ENCODE data around the gene NUSAP1.

NUSAP1 gene

GRCh38 chr15:41332194-41333025 lies at the start of gene NUSAP1, which contains the start of gene OIP5:
NUSAP1 (plus strand) TSS chr15:41332881; CDS start chr15:41332958, 77 bp downstream.
OIP5 (minus strand) TSS chr15:41332591; CDS start chr15:41332561, 30 bp downstream.
- TF ChIP-seq GATA2 (IDR thresholded peaks at IDR 0.05; ENCODE audit: low read depth, low read length): no peak
- no peak for TF ChIP-seq GATA3 (IDR thresholded peaks at IDR 0.05; ENCODE audit: low read depth, low read length)

GRCh38 chr15:41283653-41284426 lies 48.8 kb upstream of the NUSAP1 start:
- no peak for TF ChIP-seq GATA3 (IDR thresholded peaks at IDR 0.05; ENCODE audit: low read depth, low read length)
- no peak for TF ChIP-seq GATA2 (IDR thresholded peaks at IDR 0.05; ENCODE audit: low read depth, low read length)

- peak; percentile 66 for TF ChIP-seq GATA2 (IDR thresholded peaks at IDR 0.05; ENCODE audit: low read depth, low read length)
- no peak; the same call in 1 of the 2 replicates for TF ChIP-seq GATA3 (IDR thresholded peaks at IDR 0.05; ENCODE audit: low read depth, low read length)
Measured at GRCh38 chr15:41284427-41285177, 48.1 kb upstream of the NUSAP1 start.

GRCh38 chr15:41285285-41285684 lies 47.4 kb upstream of the NUSAP1 start:
- TF ChIP-seq GATA2 (IDR thresholded peaks at IDR 0.05; ENCODE audit: low read depth, low read length): no peak
- no peak for TF ChIP-seq GATA3 (IDR thresholded peaks at IDR 0.05; ENCODE audit: low read depth, low read length)

- no peak for TF ChIP-seq GATA2 (IDR thresholded peaks at IDR 0.05; ENCODE audit: low read depth, low read length)
- no peak for TF ChIP-seq GATA3 (IDR thresholded peaks at IDR 0.05; ENCODE audit: low read depth, low read length)
Measured at GRCh38 chr15:41286665-41287333, 45.9 kb upstream of the NUSAP1 start.

GRCh38 chr15:41288464-41288863 lies 44.2 kb upstream of the NUSAP1 start:
- TF ChIP-seq GATA3 (IDR thresholded peaks at IDR 0.05; ENCODE audit: low read depth, low read length): no peak
- no peak for TF ChIP-seq GATA2 (IDR thresholded peaks at IDR 0.05; ENCODE audit: low read depth, low read length)

- no peak for TF ChIP-seq GATA3 (IDR thresholded peaks at IDR 0.05; ENCODE audit: low read depth, low read length)
Measured at GRCh38 chr15:41289953-41290352, 42.7 kb upstream of the NUSAP1 start.

- TF ChIP-seq GATA2 (IDR thresholded peaks at IDR 0.05; ENCODE audit: low read depth, low read length) (no peak), GATA3 (IDR thresholded peaks at IDR 0.05; ENCODE audit: low read depth, low read length) (no peak)
Measured at GRCh38 chr15:41291065-41291631, 41.5 kb upstream of the NUSAP1 start.

- TF ChIP-seq GATA3 (IDR thresholded peaks at IDR 0.05; ENCODE audit: low read depth, low read length) (no peak), GATA2 (IDR thresholded peaks at IDR 0.05; ENCODE audit: low read depth, low read length) (no peak)
Measured at GRCh38 chr15:41292521-41292920, 40.2 kb upstream of the NUSAP1 start.

GRCh38 chr15:41301587-41301986 lies 31.1 kb upstream of the NUSAP1 start:
- TF ChIP-seq GATA3 (IDR thresholded peaks at IDR 0.05; ENCODE audit: low read depth, low read length): no peak
- no peak for TF ChIP-seq GATA2 (IDR thresholded peaks at IDR 0.05; ENCODE audit: low read depth, low read length)

GRCh38 chr15:41304149-41304770 lies 28.4 kb upstream of the NUSAP1 start:
- TF ChIP-seq GATA2 (IDR thresholded peaks at IDR 0.05; ENCODE audit: low read depth, low read length) (no peak), GATA3 (IDR thresholded peaks at IDR 0.05; ENCODE audit: low read depth, low read length) (no peak)

GRCh38 chr15:41307679-41308078 lies 25.0 kb upstream of the NUSAP1 start:
- no peak for TF ChIP-seq GATA2 (IDR thresholded peaks at IDR 0.05; ENCODE audit: low read depth, low read length)
- no peak for TF ChIP-seq GATA3 (IDR thresholded peaks at IDR 0.05; ENCODE audit: low read depth, low read length)

Measured in SH-SY5Y (cell line).